ENCODE results near the gene CFD. TPM values are rescaled to one million over a fixed set of nuclear protein-coding genes. Genes with fewer than 3 reads are reported as not detected.
"Not testable (repeated sequence)": the region's sequence is repeated elsewhere in the genome, so short reads cannot be mapped to it uniquely, and the experiment has no call there.

Gene CFD
- total RNA-seq, 6 donors from 2014 or later = 101 to 393 (median 259) TPM

DNA sequence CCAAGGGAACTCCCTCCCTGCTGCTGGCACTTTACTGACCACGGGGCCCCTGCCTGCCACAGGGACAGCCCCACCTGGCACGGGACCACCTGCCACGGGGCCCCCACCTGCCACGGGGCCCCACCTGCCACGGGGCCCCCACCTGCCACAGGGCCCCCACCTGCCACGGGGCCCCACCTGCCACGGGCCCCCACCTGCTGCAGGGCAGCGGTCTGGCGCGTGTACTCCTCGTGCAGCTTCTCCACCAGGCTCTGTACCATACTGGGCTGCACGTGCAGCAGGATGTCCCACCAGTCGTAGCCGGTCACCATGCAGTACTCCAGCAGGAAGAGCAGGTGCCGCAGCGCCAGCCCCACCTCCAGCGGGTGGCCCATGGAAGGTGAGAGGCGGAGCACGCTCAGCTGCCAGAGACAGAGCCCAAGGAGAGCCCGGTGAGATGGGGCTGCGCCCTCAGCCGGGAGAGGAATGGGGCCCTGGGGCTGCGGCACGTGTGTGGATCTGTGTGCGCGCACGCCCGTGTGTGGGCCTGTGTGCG is 17.4 kb downstream of the CFD start:
- 93 to 97% methylated on average over 11 to 27 of the region's 29 CpGs for WGBS, 2 donors
- no peaks in the 10 kb centered on the region for H3K27me3 ChIP-seq
- peaks cover 9 to 15% (median 9%) of the 10 kb centered on the region in 4 donors for H3K4me1 ChIP-seq
- no peak for ATAC-seq (ENCODE audit: low FRiP score in 2 of 2)
- no peak for TF ChIP-seq CTCF (IDR thresholded peaks at IDR 0.05)
- TF ChIP-seq POLR2AphosphoS5 (IDR thresholded peaks at IDR 0.05) = no peak
- no peak for TF ChIP-seq EP300 (IDR thresholded peaks at IDR 0.05)
- DNase-seq = peak in 1 of 2 donors; percentile 67
- peaks cover 10 to 82% (median 54%) of the 10 kb centered on the region in 4 donors for H3K36me3 ChIP-seq
- no peak overlapping the region for H3K27ac ChIP-seq
- no peak overlapping the region for H3K4me3 ChIP-seq
- H3K9me3 ChIP-seq = no peaks in the 10 kb centered on the region

GRCh38 chr19:877992-878660 is 18.7 kb downstream of the CFD start:
- peak in 1 of 2 donors; percentile 76 for DNase-seq
- not testable (repeated sequence) for H3K4me3 ChIP-seq; H3K27ac ChIP-seq; H3K27me3 ChIP-seq; ATAC-seq (ENCODE audit: low FRiP score in 2 of 2); H3K4me1 ChIP-seq; H3K9me3 ChIP-seq
- H3K36me3 ChIP-seq = peaks cover 10 to 87% (median 63%) of the 10 kb centered on the region in 4 donors
- 84 to 85% methylated on average over 5 of the region's 23 CpGs for WGBS, 2 donors

GRCh38 chr19:878751-879561 is 19.5 kb downstream of the CFD start:
- 70 to 83% methylated on average over 12 to 16 of the region's 24 CpGs for WGBS, 2 donors
- not testable (repeated sequence) for H3K27me3 ChIP-seq; H3K4me3 ChIP-seq; H3K27ac ChIP-seq; H3K4me1 ChIP-seq; H3K9me3 ChIP-seq; ATAC-seq (ENCODE audit: low FRiP score in 2 of 2)
- DNase-seq = peak in 1 of 2 donors; percentile 89
- peaks cover 10 to 89% (median 66%) of the 10 kb centered on the region in 4 donors for H3K36me3 ChIP-seq

DNA sequence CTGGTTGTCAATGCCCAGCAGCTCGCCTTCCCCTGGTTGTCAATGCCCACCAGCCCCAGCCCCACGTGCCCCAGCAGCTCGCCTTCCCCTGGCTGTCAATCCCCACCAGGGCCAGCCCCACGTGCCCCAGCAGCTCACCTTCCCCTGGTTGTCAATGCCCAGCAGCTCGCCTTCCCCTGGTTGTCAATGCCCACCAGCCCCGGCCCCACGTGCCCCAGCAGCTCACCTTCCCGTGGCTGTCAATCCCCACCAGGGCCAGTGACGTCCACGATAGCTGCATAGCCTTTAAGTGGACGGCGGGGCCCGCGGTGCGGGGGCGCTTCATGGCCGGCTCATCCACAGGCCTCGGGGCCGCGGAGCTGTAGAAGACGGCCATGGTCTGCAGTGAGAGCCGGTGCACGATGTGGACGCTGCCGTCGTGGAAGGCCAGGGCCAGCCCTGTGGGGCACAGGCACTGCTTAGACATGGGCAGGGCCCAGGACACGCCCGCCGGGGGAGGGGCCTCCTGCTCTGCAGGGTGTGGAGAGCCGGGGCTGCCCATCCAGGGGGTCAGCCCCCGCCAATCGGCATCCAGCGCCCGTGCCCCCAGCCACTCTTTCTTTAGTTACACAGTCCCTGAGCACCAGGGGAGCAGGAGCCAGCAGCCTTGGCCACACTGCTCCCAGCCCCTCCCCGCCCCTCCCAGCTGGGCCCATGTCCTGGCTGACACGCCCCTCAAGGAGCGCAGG is 20.4 kb downstream of the CFD start:
- no peaks in the 10 kb centered on the region for H3K27me3 ChIP-seq
- no peak overlapping the region for H3K27ac ChIP-seq
- no peak for TF ChIP-seq CTCF (IDR thresholded peaks at IDR 0.05)
- no peak for TF ChIP-seq POLR2AphosphoS5 (IDR thresholded peaks at IDR 0.05)
- no peak for TF ChIP-seq EP300 (IDR thresholded peaks at IDR 0.05)
- TF ChIP-seq POLR2A (IDR thresholded peaks at IDR 0.05) = no peak
- no peak for ATAC-seq (ENCODE audit: low FRiP score in 2 of 2)
- DNase-seq = peak in 1 of 2 donors; percentile 78
- H3K9me3 ChIP-seq = no peaks in the 10 kb centered on the region
- no peaks in the 10 kb centered on the region for H3K4me1 ChIP-seq
- peaks cover 12 to 91% (median 69%) of the 10 kb centered on the region in 4 donors for H3K36me3 ChIP-seq
- WGBS, 2 donors = 91% methylated on average over 23 to 28 of the region's 37 CpGs
- no peak overlapping the region for H3K4me3 ChIP-seq

DNA sequence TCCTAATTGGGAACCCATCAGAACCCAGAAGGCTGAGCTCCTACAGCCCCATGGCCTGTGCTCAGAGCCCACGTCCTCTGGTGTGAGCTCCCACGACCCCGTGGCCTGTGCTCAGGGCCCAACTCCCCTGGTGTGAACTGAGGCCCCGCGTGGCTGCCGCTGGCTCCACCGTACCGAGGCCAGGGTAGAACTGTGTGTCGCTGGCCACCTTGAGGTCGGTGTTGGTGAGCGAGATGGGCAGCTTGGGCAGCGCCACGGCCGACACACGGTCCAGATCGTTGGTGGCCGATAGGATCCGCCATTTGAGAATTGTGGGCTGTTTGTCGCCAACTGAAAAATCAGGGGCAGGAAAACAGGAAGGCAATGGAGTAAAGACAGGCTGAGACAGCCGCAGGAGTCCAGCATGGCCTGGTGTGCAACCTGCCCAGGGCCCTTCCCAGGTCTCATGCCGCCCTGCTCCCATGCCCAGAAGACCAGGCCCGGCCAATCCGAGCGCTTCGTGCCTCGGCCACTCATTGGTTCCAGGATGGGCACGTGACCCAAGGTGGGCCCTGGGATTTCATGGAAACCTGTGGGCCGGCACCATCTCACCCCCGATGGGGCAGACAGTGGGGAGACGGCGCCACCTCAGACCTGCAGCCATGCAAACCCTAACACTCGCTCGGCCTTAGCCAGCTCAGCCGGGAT is 22.1 kb downstream of the CFD start:
- 95% methylated on average over 18 to 23 of the region's 34 CpGs for WGBS, 2 donors
- DNase-seq (peak in 1 of 2 donors; percentile 73), ATAC-seq (ENCODE audit: low FRiP score in 2 of 2) (no peak)
- Histone ChIP-seq H3K9me3 (no peaks in the 10 kb centered on the region), H3K4me1 (no peaks in the 10 kb centered on the region), H3K4me3 (no peak overlapping the region), H3K27me3 (no peaks in the 10 kb centered on the region), H3K27ac (no peak overlapping the region), H3K36me3 (peaks cover 20 to 93% (median 70%) of the 10 kb centered on the region in 4 donors)
- TF ChIP-seq POLR2AphosphoS5 (IDR thresholded peaks at IDR 0.05) (no peak), POLR2A (IDR thresholded peaks at IDR 0.05) (no peak), EP300 (IDR thresholded peaks at IDR 0.05) (no peak), CTCF (IDR thresholded peaks at IDR 0.05) (no peak)
